ENCODE data around the gene SLC26A1.

GRCh38 chr4:972651-973424, 20.4 kb downstream of the SLC26A1 start:
- TF ChIP-seq NFYB (CRISPR knock-in tag; conservative IDR thresholded peaks at IDR 0.05; ENCODE audit: low read depth) = no peak
- TF ChIP-seq TCF7 (CRISPR knock-in tag; IDR thresholded peaks at IDR 0.05; ENCODE audit: low read depth) = no peak
- TF ChIP-seq CTCF (IDR thresholded peaks at IDR 0.05) = no peak
- no peak for TF ChIP-seq EMX1 (CRISPR knock-in tag; IDR thresholded peaks at IDR 0.05)
- no peak; the same call in 1 of the 2 replicates for TF ChIP-seq MAX (CRISPR knock-in tag; IDR thresholded peaks at IDR 0.05)
- no peak for TF ChIP-seq ZNF263 (CRISPR knock-in tag; IDR thresholded peaks at IDR 0.05; ENCODE audit: low read depth)
- TF ChIP-seq ELF4 (CRISPR knock-in tag; IDR thresholded peaks at IDR 0.05; ENCODE audit: low read depth) = no peak
